ENCODE results near the gene GPR52.
"Not testable (repeated sequence)": the region's sequence is repeated elsewhere in the genome, so short reads cannot be mapped to it uniquely, and the experiment has no call there.

Gene GPR52, protein sequence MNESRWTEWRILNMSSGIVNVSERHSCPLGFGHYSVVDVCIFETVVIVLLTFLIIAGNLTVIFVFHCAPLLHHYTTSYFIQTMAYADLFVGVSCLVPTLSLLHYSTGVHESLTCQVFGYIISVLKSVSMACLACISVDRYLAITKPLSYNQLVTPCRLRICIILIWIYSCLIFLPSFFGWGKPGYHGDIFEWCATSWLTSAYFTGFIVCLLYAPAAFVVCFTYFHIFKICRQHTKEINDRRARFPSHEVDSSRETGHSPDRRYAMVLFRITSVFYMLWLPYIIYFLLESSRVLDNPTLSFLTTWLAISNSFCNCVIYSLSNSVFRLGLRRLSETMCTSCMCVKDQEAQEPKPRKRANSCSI

GRCh38 chr1:174447866-174448530 lies at the start of gene GPR52:
TSS of gene GPR52 (plus strand) at chr1:174447964. CDS start at chr1:174448112, 148 bp downstream.
- DNase-seq, result no peak

DNA sequence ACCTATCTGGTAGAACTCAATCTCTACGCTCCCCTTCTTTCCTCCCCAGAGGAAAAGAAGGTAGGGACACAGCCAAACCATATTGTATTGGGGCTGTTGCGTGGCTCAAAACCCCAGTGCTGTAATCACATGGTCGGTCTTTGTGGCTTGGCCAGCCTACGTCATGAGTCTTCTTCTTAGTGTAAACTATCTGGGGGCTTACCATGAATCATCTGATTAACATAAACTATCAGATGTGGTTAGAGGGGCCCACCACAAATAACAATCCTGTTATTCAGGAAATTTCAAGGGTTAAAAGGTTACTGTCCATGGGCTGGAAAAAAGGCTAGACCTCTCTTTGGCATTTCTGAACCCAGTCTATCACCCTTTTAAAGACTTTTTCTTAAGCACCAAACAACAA lies 49.5 kb upstream of the GPR52 start:
- no peak for DNase-seq

- no peak for DNase-seq
Measured at GRCh38 chr1:174399211-174399610, 48.6 kb upstream of the GPR52 start.

DNA sequence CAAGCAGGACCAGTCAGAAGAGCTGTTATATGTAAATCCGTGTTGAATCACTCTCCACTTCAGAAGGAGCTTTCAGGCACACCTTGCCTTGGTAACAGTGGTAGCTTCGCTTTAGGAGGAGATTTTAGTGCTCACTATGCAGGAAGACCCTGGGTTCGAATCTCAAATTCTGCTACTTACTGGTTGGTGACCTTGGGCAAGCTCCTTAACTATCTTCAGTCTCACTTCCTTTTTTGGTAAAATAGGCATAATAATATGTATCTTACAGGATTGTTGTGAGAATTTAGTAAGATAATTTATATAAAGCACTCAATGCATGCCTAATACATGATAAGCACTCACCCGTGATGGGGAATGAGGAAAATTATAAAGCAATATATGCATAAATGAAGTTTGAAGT lies 46.7 kb upstream of the GPR52 start:
- DNase-seq, result no peak

GRCh38 chr1:174405219-174405618 lies 42.5 kb upstream of the GPR52 start:
- DNase-seq, result no peak

GRCh38 chr1:174406421-174406820 lies 41.3 kb upstream of the GPR52 start:
- no peak for DNase-seq

GRCh38 chr1:174407665-174408064 lies 40.1 kb upstream of the GPR52 start:
- DNase-seq, result no peak

- no peak for DNase-seq
Measured at GRCh38 chr1:174408146-174408545, 39.6 kb upstream of the GPR52 start.

GRCh38 chr1:174409801-174410200 lies 38.0 kb upstream of the GPR52 start:
- DNase-seq, result not testable (repeated sequence)

GRCh38 chr1:174413632-174414031 lies 34.1 kb upstream of the GPR52 start:
- DNase-seq, result no peak

DNA sequence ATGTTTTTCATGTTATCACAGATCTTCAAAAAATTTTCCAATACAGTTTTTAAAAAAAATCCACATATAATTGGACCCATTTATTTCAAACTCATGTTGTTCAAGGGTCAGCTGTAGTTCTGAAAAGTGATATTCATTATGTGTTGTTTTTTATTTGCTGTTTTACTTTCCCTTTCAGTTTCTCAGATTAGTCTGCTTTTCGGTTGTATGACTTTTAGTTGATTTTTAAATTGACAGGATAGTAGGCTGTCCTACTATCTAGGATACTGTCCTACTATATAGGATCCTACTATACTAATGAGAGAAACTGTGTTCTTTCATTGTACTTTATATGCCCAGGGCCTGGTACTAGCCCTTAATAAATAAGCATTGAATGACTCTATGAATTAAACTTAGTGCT lies 33.6 kb upstream of the GPR52 start:
- DNase-seq, result no peak

DNA sequence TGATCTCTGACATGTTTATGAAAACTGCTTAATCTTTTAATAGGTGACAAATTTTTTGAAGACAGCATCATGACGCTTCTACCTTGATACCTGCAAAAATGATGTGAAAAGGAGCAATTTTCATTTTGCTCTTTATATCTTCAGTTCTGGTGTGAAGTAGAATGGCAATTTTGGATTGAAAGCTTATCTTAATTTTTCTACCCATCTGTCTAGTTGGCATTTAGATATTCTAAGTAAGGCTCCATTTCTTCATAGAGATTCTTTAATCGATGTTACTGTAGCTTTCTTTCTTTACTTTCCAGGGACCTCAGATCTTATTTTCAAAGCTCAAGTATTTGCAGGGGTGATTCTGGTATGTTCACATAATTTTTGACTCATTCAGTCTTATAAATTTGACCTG lies 32.3 kb upstream of the GPR52 start:
- DNase-seq, result no peak

DNA sequence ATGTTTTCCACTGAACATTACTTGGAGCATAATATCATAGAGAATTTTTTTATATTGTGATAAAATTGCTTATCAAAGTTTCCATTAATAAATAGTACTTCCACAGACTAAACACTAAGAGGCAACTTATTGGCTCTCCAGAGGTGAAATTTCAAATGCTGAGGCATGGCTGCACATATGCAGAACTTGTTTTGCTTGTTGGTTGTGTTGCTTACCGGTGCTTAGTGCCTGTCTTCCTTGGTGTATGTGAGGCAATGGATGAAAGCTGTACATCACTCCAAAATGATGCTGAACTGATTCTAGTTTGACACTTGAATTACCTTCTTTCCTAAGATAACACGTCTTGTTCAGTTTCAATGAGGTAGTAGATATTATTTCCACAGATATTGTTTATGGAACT lies 29.8 kb upstream of the GPR52 start:
- DNase-seq, result no peak

DNA sequence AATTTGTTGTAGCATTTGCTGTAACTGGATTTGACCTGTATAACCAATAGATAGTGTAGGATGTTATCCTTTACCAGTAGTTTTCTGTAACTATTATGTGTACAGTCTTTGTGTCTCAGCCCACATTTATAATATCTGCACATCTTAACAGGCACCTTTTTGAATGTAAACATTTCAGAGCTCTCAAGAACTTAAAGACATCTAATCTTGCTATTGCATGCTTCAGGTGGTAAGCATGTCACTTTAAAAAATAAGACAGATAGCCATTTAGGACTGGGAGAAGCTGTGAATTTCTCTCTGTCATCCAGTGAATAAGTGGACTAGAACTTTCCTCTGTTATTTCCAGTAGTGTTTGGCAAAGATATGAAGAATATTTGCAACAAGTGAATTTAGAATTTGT lies 22.6 kb upstream of the GPR52 start:
- DNase-seq, result no peak

GRCh38 chr1:174426153-174426552 lies 21.6 kb upstream of the GPR52 start:
- no peak for DNase-seq

GRCh38 chr1:174428033-174428432 lies 19.7 kb upstream of the GPR52 start:
- no peak for DNase-seq

DNA sequence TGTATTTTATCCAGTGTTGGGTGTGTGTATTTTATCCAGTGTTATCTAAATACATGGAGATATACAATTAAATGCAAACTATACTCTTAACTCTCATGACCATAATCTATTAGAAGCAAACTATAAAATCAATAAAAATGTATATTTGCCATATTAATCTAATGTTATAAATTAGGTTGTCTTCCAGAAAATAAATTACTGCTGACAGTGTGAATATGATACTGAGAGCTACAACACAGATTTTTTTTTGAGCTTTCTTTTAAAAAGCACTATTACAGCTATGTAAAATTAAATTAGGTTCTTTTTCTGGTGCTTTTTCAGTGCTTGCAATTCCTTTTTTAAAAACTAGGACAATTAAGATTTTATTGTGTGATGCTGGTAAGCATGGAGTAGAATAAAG lies 19.0 kb upstream of the GPR52 start:
- DNase-seq, result no peak

DNA sequence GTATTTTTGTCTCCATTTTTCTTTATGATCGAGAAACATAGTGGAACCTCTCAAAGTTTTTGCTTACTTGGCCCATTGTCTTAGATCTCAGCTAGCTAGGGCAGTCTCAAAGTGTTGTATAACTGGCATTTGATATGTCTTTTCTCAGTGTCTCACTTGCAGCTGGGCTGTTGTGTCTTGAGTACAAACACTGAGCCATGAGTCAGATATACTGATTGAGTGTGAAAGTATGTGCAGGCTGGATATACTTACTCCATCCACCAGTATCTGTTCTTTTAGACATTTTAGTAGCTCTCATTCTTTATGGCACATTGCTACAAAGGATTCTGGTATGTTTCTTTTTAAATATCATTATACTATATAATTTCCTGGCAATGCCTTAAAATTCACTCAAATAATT lies 14.3 kb upstream of the GPR52 start:
- DNase-seq, result no peak

DNA sequence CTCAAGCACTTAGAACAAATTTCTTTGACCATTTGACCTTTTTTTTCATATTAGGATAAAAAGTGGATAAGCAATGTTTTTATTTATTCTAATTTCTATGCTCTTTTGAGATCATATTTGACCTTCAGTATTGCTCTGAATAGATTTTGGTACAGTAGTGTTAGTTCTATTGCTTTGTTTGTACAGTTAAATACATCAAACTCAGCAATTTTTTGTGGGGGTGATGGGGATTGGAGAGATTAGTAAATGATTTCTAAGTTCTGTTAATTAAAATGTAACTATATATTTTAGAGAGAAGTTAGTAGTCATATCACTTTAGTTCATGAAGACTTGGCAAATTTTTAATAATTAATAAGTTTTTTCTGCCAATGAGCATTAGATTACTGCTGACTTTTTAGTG lies 2.4 kb upstream of the GPR52 start:
- no peak for DNase-seq

DNA sequence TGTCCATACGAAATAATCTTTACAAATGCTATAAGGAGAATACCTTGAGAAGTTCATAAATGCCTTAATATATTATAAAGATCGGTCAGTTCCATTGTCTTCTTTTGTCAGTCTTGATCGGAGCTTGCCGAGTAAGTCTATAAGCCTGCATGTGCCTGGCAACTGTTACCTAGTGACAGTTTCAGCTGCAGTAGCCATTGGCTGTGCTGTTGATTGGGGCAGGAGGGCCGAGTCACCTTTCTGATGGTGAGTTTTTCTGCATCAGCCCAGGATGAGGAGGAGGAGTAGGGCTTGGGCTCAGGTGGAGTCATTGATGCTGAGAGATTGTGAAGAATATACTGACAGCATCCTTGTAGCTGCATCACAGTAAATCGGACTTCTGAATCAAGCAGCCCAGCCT lies 1.9 kb upstream of the GPR52 start:
- DNase-seq, result no peak

- no peak for DNase-seq
Measured at GRCh38 chr1:174448531-174448883, 743 bp downstream of the GPR52 start.

DNA sequence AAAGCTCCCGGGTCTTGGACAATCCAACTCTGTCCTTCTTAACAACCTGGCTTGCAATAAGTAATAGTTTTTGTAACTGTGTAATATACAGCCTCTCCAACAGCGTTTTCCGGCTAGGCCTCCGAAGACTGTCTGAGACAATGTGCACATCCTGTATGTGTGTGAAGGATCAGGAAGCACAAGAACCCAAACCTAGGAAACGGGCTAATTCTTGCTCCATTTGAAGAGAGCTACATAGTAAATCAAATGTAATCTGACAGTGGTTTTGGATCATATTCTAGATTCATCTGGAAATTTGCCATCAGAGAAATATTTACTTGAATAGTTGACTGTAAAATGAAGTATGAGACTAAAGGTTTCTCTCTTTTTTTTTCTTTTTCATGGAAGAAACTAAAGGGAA lies 1.2 kb downstream of the GPR52 start:
- DNase-seq, result no peak

- DNase-seq, result no peak
Measured at GRCh38 chr1:174451408-174451807, 3.6 kb downstream of the GPR52 start.

- DNase-seq, result no peak
Measured at GRCh38 chr1:174465855-174466254, 18.1 kb downstream of the GPR52 start.

DNA sequence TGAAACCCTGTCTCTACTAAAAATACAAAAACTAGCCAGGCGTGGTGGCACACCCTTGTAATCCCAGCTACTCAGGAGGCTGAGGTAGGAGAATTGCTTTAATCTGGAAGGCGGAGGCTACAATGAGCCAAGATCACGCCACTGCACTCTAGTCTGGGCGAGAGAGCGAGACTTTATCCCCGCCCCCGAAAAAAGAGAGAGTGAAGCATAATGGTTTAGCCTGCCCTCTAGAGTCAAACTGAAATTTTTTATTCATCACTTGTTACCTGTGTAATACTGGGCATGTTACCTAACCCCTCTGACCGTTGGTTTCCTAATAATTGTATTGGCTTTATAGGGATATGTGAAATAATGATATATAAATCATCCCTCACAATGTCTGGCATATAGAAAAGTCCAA lies 18.8 kb downstream of the GPR52 start:
- DNase-seq, result no peak

All from activated T-cell treated with anti-CD3 and anti-CD28 coated beads for 4 hours (primary cell).